CD4-positive, alpha-beta T cell treated with Interleukin-12 subunit alpha and Interleukin-12 subunit beta, for 1 hour (primary cell): ENCODE results near the gene NEO1.
A peak's percentile ranks its signal among the peaks of the same experiment; 100 is the strongest.

ENCODE experiments used
- DNase-seq: peaks from one replicate; pipeline ENCODE4 v3.0.0-alpha.2; 2020

Gene NEO1

DNA sequence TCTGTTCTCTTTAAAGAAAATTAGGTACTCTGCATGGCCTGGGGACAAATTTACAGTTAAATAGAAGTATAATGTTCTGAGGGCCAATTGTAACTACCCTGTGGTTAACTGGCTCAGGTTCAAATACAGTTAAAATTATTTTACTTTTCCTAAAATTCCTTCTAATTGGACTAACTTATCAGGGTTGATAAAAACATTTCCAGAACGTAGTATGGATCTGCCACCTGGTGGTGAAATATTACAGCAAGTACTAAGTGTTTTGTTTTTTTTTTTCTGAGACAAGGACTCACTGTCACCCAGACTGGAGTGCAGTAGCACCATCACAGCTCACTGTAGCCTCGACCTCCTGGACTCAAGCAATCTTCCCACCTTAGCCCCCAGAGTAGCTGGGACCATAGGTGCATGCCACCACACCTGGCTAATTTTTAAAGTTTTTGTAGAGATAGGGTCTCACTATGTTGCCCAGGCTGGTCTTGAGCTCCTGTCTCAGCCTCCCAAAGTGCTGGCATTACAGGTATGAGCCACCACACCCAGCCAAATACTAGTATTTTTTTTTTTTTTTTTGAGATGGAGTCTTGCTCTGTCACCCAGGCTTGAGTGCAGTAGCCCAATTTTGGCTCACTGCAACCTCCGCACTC lies 29.2 kb downstream of the NEO1 start:
- DNase-seq: peak; percentile 48

DNA sequence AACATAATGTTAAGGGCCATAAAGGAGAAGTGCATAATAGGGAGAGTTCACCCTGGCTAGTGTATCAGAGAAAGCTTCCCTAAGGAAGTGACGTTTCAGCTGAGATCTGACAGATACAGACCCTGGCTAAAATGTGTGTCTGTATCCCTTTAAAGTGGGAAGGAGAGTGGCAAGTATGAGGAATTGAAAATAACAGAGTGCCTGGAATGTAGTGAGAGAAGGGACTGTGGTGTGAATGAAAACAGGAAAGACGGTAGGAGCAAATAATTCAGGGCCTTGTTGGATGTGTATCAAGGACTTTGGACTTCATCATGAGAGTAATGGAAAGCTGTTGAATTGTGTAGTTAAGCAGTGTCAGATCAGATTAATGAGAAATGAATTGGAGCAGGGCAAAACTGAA lies 30.5 kb downstream of the NEO1 start:
- DNase-seq: no peak

DNA sequence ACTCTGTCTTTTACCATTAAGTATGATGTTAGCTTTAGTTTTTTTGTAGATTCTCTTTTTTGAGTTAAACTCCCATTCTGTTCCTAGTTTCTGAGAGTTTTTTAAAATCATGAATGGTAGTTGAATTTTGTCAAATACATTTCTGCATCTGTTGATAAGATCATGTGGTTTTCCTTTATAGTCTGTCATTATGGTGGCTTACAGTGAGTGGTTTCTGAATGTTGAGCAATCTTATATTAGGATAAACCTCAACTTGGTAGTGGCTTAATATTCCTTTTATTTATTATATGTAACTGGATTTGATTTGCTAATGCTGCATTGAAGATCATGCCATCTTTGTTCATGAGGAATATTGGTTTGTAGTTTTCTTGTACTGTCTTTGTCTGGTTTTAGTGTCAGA lies 34.8 kb downstream of the NEO1 start:
- no peak for DNase-seq

DNA sequence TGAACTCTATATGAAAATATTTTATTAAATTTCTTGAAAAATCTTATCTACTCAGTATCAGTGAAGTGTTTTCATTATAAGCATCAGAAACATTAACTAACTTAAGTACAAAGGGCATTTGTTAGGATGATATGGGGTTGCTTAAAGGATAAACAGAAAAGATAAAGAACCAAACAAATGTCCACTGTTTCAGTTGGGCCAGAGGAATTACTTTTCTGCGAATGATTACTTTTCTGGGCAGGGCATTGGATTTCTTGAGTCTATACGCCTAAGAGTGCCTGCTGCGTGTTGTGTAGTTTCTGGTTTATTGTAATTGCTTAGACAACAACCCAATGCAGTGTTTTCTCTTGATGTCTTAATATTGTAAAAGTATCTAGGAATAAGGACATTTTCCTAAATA lies 52.8 kb downstream of the NEO1 start:
- DNase-seq: no peak

DNA sequence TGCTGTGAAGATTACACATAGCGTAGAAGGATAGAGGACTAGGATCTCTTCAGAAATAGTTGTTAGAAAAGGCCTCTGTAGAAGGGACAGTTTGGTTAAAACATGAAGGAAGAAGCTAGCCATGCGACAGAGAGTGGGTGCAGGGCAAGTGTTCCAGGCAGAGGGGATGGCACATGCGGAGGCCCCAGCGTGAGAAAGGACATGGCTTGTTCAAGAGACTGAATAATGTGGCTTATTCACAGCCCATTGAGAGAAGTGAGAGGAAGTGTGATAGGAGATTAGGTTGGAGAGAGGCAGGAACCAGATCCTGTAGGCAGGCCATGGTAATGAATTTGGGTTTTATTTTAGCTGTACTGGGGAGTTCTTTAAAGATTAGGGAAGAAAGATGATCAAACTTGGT lies 56.4 kb downstream of the NEO1 start:
- DNase-seq: no peak

DNA sequence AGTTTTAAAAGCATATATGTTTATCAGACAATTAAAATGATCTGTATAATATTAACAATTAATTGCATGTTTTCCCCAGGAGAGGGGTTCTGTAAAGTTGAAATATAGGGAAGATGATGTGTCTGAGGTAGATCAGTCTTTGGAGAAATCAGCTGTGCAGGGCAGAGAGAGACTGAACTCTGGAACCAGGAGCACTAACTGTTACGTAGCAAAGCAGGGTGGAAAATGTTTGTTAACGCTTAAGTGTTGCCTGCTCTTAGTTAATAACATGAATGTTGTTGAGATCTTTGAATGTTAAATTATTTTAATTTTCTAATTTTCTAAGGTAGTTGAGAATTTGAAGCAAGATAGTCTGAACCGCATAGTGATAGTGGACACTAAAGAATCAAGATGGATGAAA lies 57.5 kb downstream of the NEO1 start:
- DNase-seq: no peak

DNA sequence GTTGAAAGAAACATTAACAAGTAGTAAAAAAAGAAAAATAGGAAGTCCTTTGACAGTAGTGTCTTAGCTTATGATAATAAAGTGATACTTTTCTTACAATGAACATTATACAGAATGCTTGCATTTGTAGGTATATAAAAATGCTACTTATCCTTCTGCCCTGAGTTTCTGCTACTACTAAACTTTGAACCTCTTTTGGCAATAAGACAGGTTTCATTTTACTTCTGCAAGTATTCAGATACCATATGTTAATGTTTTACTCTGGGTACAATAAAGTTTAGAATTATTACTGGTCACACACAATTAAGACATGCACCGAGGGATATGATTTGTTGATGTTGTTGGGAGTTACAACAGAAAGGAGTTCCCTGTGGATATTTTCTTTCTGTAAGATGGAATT lies 57.9 kb downstream of the NEO1 start:
- no peak for DNase-seq

DNA sequence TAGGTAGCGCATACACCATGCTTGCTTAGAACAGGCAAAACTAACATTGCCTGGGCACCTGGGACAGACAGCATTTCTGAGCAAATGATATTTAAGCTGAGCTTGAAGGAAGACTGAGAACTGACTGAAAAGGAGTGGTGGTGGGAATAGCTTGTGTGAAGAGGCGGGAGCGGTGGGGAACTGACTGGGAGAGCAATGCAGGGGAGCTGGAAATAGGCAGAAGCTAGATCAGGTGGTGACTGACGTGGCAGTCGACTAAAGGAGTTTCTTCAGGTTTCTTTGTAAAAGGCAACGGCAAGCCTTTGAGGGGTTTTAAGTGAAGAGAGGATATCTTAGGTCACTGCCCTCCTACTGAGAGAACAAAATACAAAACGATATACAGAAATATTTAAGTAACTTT lies 61.8 kb downstream of the NEO1 start:
- no peak for DNase-seq

DNA sequence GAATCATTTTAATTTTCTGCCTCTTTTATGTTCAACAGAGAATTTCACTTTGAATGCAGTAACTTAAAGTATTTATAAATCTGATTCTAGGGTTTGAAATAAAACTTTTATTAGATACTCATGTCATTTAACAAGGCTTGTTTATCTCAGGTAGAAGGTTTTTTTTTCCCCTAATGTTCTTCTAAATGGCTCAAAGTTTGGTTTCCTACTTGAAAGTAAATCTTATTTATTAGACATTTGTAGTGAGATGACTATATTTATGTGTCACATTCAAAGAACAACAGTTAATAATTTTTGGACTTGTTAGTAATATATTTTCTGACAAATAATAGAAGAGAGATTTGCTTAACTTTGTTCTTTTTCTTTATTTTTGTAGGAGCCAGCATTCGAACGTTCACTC lies 63.9 kb downstream of the NEO1 start:
- DNase-seq: no peak

DNA sequence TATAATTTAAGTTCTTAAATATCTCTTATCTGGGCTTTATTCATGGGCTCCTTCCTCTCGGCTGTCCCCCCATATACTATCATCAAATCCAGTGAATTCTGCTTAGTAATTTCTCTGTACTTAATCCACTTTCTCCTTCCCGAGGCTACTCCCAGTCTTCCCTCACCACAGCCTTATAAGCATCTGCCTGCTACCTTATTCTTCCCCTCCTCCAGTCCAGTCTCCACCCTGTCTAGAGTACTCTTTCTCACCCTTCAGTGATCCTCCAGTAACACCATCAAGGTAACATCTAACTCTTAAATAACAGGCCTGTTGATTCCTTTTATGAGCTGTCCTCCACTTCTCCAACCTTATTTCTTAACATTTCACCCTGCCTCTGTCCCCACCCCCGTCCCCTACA lies 65.8 kb downstream of the NEO1 start:
- no peak for DNase-seq

DNA sequence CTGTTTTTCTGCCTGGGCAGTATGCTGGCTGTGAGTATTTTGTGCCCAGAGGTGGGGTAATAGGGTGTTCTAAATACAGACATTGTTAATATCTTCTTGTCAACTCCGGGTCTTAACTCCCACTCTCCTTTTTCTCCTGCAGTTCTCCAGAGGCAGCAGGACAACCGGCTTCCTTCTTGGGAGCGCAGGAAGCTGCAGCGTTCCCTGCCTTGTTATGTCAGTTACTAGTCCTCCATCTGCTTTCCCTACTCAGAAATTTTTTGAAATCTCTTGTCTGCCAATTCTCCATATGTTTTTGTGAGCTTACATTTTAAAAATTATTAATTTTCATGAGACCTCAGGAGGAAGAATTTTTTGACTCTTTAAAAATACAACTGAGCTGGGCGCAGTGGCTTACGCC lies 67.2 kb downstream of the NEO1 start:
- DNase-seq: no peak

DNA sequence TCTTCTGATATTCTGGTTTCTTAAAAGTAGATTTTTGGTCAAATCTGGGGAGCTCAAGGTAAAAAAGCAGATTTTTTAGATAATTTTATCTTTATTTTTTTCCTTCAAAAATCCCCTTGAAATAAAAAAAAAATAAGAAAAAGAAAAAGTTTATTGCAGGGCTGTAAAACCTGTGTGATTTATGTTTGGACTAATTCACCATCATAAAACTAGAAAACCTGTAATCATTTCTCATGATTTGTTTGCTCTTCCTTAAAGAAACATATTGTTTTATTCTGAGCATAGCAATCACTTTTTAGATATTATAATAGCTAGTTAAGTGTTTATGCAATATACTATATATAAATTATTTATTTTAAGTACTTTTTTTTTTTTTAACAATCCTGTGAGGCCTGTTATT lies 68.0 kb downstream of the NEO1 start:
- DNase-seq: no peak

DNA sequence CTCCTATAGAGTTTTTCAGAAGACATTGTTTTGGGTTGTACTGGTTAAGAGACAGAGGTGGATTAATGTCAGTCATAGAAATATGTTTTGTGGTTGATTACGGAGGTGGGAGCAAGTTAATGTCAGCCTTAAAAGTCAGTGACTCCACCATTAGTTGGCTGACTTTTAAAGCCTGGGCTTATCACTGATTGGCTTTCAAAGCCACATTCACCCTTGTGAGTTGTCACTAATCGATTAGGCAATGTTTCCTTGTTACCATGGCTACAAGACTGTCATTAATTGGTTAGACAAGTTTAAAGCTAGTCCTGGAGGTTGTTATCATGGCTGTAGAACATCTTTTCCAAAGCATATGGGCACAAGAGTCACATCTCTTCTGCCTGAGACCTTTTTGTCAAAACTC lies 73.0 kb downstream of the NEO1 start:
- no peak for DNase-seq

DNA sequence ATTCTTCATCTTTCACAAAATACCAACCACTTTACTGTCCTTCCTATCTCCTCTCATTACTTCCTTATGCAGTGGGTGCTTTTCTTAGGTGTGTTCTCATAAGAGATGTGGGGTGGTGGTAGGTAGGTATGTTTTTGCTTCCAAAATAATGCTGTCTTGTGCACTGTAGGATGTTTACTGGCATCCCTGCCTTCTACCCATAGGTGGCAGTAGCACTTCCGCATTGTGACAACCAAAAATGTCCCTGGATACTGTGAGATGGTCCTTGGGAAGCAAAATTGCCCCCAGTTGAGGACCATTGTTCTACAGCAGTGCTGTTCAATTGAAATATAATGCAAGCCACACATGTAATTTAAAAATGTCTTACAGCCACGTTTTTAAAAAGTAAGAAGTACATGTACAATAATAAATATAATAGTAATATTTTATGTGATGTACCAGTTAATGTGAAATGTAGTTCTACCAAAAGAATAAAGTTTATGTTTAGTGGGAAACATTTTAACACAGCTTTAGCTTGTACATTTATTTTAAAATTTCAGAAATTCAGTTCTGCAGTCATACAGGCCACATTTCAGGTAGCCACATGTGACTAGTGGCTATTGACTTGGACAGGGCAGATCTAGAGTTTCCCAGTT lies 75.2 kb downstream of the NEO1 start:
- DNase-seq: peak; percentile 40

DNA sequence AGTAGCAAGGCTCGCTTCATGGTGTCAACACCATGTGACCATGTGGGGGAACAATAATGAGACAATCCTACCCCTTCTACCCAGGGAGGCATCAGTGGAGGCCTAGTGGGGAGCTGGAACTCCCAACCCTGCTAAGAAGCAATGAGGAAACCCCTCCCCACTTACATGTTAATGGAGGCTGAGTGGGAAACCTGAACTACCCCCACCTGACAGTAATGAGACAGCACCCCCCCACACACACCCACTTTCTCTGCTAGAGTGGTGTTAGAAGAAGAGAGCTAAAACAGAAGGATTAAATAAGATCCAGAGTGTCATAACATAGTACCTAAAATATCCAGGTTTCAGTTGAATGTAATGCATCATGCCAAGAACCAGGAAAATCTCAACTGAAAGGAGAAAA lies 78.6 kb downstream of the NEO1 start:
- DNase-seq: no peak

DNA sequence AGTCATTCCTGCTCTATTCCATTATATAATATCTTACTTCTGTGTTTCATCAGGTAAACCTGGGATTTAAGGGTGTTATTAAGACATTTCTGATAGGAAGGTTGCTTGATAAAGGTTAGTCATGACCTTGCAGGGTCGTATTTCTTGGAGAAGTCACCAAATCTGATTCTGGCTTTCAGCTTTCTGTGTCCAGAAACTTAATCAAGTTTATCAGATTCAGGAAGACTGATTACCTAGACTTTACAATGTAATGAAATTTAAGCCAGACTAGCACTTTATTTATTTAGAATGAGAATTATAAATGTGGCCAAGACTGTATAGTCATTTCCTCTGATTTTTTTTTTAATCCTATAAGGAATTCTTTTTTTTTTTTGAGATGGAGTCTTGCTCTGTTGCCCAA lies 81.9 kb downstream of the NEO1 start:
- no peak for DNase-seq

DNA sequence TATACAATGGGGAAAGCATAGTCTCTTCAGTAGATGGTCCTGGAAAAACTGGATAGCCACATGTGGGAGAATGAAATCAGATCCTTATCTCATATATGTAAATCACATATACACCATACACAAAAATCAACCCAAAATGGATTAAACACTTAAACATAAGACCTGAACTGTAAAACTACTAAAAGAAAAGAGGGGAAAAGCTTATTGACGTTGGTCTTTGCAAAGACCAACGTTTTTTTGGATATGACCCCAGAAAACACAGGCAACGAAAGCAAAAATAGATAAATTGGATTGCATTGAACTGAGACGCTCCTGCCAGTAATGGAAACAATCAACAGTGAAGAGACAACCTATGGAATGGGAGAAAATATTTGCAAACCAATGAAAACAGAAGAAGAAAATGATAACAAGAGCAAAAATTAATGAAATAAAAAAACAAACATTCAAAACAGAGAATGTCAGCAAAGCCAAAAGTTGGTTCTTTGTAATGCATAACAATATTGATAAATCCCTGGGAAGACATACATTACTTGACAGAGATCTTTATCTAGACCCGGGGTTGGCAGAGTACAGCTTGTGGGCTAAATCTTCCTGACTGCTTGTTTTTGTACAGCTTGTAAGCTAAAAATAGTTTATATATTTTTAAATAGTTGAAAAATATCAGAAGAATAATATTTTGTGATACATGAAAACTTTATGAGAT lies 86.9 kb downstream of the NEO1 start:
- DNase-seq: no peak

DNA sequence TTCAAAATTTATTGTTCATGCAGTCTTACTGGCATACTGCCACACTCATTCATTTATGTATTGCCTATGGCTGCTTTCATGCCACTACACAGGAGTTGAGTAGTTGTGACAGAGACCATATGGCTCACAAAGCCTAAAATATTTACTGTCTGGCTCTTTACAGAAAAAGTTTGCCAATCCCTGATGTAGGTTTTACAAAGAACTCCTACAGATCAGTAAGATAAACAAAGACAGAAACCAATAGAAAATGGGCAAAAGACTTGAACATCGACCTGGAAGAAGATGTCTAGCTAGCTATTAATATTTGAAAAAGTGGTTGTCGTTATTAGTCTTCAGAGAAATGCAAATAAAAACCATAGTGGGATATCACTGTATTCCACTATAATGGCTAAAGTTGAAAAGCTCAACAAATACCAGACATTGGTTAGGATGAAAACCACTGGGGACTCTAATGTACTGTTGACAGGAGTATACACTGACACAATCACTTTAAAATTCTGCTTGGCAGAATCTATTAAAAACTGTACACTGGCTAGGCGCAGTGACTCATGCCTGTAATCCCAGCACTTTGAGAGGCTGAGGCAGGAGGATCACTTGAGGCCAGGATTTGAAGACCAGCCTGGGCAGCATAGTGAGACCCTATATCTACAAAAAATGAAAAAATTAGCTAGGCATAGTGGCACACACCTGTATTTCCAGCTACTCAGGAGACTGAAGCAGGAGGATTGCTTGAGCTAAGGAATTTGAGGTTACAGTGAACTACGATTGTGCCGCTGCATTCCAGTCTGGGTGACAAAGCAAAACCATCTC lies 87.7 kb downstream of the NEO1 start:
- no peak for DNase-seq

DNA sequence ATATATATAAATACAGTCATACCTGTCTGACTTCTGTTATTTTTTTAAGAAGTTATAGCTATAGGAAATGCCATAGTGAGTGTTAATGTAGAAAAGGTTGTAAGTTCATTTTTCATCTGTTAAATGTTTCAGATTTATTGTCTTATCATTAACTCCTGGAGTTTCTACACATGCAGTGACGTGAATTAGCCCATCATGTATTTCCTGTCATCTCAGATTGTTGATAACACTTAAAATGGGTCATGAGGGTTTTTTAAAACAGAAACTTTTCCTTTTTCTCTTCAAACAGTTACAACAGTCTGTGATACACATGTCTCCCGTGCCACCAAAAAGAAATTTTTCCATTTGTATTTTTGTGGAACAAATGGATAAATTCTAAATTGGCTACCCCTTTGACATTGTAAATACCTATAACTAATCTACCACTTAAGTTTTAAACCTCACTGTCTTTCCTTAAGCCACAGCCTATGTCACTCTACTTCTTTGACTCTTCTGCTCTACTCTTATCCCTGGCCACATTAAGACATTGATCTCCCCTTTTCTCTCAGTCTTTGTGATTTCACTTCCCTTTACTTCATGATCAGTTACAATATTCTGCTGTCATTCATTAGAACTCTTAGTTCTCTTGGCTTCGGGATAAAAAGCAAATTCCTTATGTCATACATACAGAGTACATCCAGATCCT lies 89.1 kb downstream of the NEO1 start:
- peak; percentile 31 for DNase-seq

DNA sequence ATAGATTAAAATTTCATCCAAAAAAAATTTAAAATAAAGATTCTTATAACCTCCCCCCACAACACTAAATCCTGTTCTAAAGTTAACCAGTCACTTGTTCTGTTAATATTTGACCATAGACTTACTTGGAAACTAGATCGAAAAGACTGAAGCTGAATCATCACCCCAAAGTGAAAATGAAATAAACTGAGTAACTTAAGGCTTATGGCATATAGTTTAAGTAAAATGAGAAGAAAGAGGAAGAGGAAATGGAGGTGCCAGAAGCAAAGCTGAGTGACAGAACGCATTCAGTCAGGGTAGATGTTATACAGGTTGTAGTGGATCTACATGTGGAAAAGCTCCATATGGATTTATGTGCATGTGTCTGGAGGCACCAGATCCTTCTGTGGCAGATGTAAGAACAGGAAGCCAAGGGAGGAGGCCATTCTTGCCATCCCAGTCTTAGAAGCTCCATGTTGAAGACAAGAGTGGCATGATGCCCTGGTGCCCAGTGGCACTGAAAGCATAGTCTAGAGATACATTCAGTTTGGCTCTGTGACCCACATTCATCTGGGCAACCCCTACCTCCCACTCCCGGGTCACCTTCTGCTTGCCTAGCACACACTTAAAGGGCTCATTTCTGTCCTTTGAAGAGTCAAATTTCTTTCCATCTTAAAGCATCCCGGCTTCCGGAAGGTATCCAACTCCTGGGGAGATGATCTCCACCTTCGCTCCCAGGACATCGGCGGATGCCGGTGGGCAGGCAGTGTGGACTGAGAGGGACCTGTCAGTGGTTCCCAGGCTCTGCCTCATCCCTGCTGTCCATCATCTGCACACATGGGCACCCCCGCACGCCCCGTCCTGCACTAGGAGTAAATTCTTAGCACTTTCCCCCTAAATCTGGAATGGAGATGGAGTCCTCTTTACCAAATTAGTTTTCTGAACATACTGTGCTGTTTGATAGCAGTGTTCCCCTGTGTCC lies 90.8 kb downstream of the NEO1 start:
- no peak for DNase-seq

DNA sequence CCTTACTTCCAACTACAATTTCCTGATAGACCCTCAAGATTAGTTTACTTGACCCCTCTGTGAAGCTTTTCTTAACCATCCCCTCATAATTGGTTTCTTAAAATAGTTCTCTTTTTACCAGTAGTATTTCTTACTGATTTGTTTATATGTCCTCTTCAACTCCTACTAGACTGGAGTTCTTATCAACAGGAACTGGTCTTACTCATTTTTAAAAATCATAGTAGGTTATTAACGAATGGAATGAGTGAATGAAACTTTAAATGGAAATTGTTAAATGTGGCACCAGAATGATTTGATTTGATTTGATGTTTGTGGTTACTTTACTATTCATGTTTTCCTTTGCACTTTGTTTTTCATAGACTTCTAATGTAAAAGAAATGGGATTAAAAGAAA lies 91.5 kb downstream of the NEO1 start:
- no peak for DNase-seq

DNA sequence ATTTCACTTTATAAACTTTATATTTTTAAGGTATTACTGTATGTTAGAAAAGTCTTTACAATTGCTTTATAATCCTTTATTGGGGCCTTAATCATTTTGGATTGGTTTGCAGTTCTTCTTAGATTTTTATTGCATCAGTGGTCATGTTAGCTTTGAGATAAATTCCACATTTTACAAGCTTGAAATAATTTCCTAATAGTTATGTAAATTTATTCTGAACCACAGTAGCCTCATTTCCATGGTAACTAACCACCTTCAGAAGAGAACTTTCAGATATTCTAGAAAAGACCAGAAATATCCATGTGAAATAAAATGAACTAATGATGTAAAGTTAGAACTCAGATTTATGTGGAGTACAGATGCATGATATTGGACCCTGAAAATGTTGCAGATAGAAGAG lies 94.2 kb downstream of the NEO1 start:
- DNase-seq: no peak
